B cell (primary cell): ENCODE measurements around the gene CLASRP. TPM values are rescaled to one million over a fixed set of nuclear protein-coding genes. Genes with fewer than 3 reads are reported as not detected.

ENCODE experiments used
- ATAC-seq: fragments of 200-7000 bp; cut with Tn5 transposase; one replicate; pipeline ENCODE4 v1.10.0; 2021; ENCODE audit warnings: low read depth, mild to moderate bottlenecking, moderate number of reproducible peaks, moderate library complexity
- CTCF ChIA-PET: fragments of 350-600 bp; sonication (Branson Sonifier 250); formaldehyde crosslinking; loops from one replicate; lab custom pipeline; 2021; ENCODE audit warnings: antibody characterized with exemption, inconsistent platforms; lab: Charles Lee
- POLR2A ChIA-PET: fragments of 350-600 bp; sonication (Branson Sonifier 250); formaldehyde crosslinking; loops from one replicate; lab custom pipeline; 2021; ENCODE audit warnings: antibody characterized with exemption; lab: Charles Lee
- DNase-seq: peaks from one replicate; pipeline ENCODE4 v3.0.0; 2013
- H2AFZ ChIP-seq: 2 replicates; pipeline ENCODE4 v1.6.1; 2012; ENCODE audit warnings: mild to moderate bottlenecking, low read depth, low read length; ENCODE audit not compliant: insufficient read depth, poor library complexity, severe bottlenecking
- H3K27ac ChIP-seq, 2 donors: 1 replicate in 1 of 2; 2 replicates in 1 of 2; pipeline ENCODE4 v1.5.1; 2012 to 2013; ENCODE audit warnings: low read length in 2 of 2, mild to moderate bottlenecking in 2 of 2, moderate library complexity in 1 of 2
- H3K27me3 ChIP-seq, 4 experiments: fragments of 200-600 bp in 1 of 4; sonication (generic) in 1 of 4; replicated peaks in 1 of 4; 1 replicate in 2 of 4; 2 replicates in 2 of 4; pipeline versions ENCODE4 v1.6.1 to v1.7.0; 2013 to 2016; ENCODE audit warnings: low read length in 3 of 4, mild to moderate bottlenecking in 2 of 4, mixed read lengths in 1 of 4, moderate library complexity in 1 of 4; ENCODE audit not compliant: insufficient read depth in 4 of 4, control insufficient read depth in 3 of 4; ENCODE audit errors: control extremely low read depth in 1 of 4
- H3K36me3 ChIP-seq, 2 experiments: replicated peaks in 1 of 2; 1 replicate in 1 of 2; 2 replicates in 1 of 2; pipeline versions ENCODE4 v1.6.1 to v1.7.1; 2013; ENCODE audit warnings: low read length in 1 of 2; ENCODE audit not compliant: insufficient read depth in 2 of 2, control insufficient read depth in 1 of 2; ENCODE audit errors: control extremely low read depth in 1 of 2, extremely low read depth in 1 of 2
- H3K4me1 ChIP-seq, 2 donors: fragments of 200-600 bp in 1 of 2; sonication (generic) in 1 of 2; 1 replicate in 1 of 2; 2 replicates in 1 of 2; pipeline versions ENCODE4 v1.5.1 to v1.6.1; 2013 to 2017; ENCODE audit warnings: low read length in 2 of 2; ENCODE audit not compliant: control insufficient read depth in 2 of 2, insufficient read depth in 2 of 2
- H3K4me2 ChIP-seq: replicated peaks from 2 replicates; pipeline ENCODE3; 2012; ENCODE audit warnings: mild to moderate bottlenecking, low read depth, low read length; ENCODE audit not compliant: poor library complexity, severe bottlenecking
- H3K4me3 ChIP-seq, 5 experiments: fragments of 200-600 bp in 1 of 5; sonication (generic) in 1 of 5; 1 replicate in 3 of 5; 2 replicates in 2 of 5; pipeline versions ENCODE4 v1.5.1 to v1.7.0; 2011 to 2016; ENCODE audit warnings: low read length in 4 of 5, mild to moderate bottlenecking in 4 of 5, low read depth in 2 of 5, control low read depth in 1 of 5, moderate library complexity in 1 of 5; ENCODE audit not compliant: insufficient read depth in 1 of 5; ENCODE audit errors: control extremely low read depth in 1 of 5, extremely low read depth in 1 of 5
- H3K79me2 ChIP-seq: fragments of 200-600 bp; sonication (generic); one replicate; pipeline ENCODE4 v1.6.0; 2016; ENCODE audit warnings: low read length; ENCODE audit not compliant: control insufficient read depth, insufficient read depth
- H3K9ac ChIP-seq: fragments of 200-600 bp; sonication (generic); 2 replicates; pipeline ENCODE4 v1.6.1; 2017; ENCODE audit warnings: mild to moderate bottlenecking, low read length, moderate library complexity
- H3K9me3 ChIP-seq, 3 donors: one replicate each; pipeline versions ENCODE4 v1.6.1 to v1.7.1; 2013; ENCODE audit warnings: low read length in 2 of 3; ENCODE audit not compliant: control insufficient read depth in 2 of 3, insufficient read depth in 1 of 3; ENCODE audit errors: control extremely low read depth in 1 of 3
- H4K20me1 ChIP-seq: 2 replicates; pipeline ENCODE4 v1.6.0; 2012; ENCODE audit warnings: mild to moderate bottlenecking, low read length; ENCODE audit not compliant: insufficient read depth, control insufficient read depth, poor library complexity, severe bottlenecking
- H3K27ac Mint-ChIP-seq: one replicate; pipeline ENCODE4 v1.8.0; 2021; ENCODE audit warnings: mixed read lengths
- H3K27me3 Mint-ChIP-seq: one replicate; pipeline ENCODE4 v1.8.0; 2021; ENCODE audit warnings: mixed read lengths
- H3K4me1 Mint-ChIP-seq: one replicate; pipeline ENCODE4 v1.8.0; 2021; ENCODE audit warnings: mixed read lengths
- H3K4me3 Mint-ChIP-seq: one replicate; pipeline ENCODE4 v1.8.0; 2021; ENCODE audit warnings: mixed read lengths
- H3K9me3 Mint-ChIP-seq: one replicate; pipeline ENCODE4 v1.8.0; 2022; ENCODE audit warnings: mixed read lengths; ENCODE audit not compliant: insufficient read depth
- CTCF ChIP-seq: fragments of 200-600 bp; IDR thresholded peaks from one replicate; pipeline ENCODE4 v1.8.0; 2022; ENCODE audit warnings: antibody characterized with exemption, mild to moderate bottlenecking
- EZH2 ChIP-seq: IDR thresholded peaks from 2 replicates; pipeline ENCODE4 v1.6.1; 2012; ENCODE audit warnings: borderline replicate concordance, low read depth, mild to moderate bottlenecking, moderate library complexity, low read length; ENCODE audit not compliant: insufficient read depth, poor library complexity, severe bottlenecking
- WGBS: methylation state at CpG from one replicate; pipeline ENCODE4 v1.1.5; 2013; ENCODE audit warnings: missing lambda C conversion rate; ENCODE audit not compliant: insufficient coverage; 5-methylcytosine and 5-hydroxymethylcytosine counted together
- intact Hi-C: fragments of 100-400 bp; cut with micrococcal nuclease; formaldehyde crosslinking; loops from one replicate; pipeline ENCODE4 v1.10.0; 2022
- polyA plus RNA-seq: library from polyadenylated mRNA; depleted of rRNA; stranded (reverse); fragments of >200 nt; gene quantifications from 2 replicates; pipeline ENCODE4 v1.2.3, GENCODE V29; 2012
- total RNA-seq, 2 donors: library from RNA; stranded (reverse); fragments of 120-200 nt in 1 of 2; gene quantifications; 1 replicate in 1 of 2; 2 replicates in 1 of 2; pipeline versions ENCODE4 v1.2.3 to v1.2.4, GENCODE V29; 2013 to 2022

CLASRP gene
- total and polyA plus RNA-seq, 2 donors (not counting 1 experiment from before 2014, with no cell fraction given): 234 to 285 TPM

GRCh38 chr19:45070861-45071544, 32.2 kb downstream of the CLASRP start:
- ATAC-seq: no peak
- Histone ChIP-seq H3K27me3 (no peaks in the 10 kb centered on the region), H3K9ac (no peak overlapping the region), H3K79me2 (peaks cover 37% of the 10 kb centered on the region), H3K36me3 (peaks cover 0 to 77% of the 10 kb centered on the region in 2 experiments), H3K9me3 (no peaks in the 10 kb centered on the region), H3K4me2 (no peak overlapping the region), H3K4me1 (peaks cover 10 to 28% of the 10 kb centered on the region in 2 donors), H3K27ac (no peak overlapping the region), H4K20me1 (peaks cover 92% of the 10 kb centered on the region), H2AFZ (no peak overlapping the region), H3K4me3 (no peak overlapping the region)
- Mint-ChIP-seq H3K27me3 (no peaks in the 10 kb centered on the region), H3K27ac (peak overlapping the region; percentile 41), H3K4me3 (no peak overlapping the region), H3K9me3 (no peaks in the 10 kb centered on the region), H3K4me1 (peaks cover 39% of the 10 kb centered on the region)
- no peak for DNase-seq
- POLR2A ChIA-PET: no interaction called here
- TF ChIP-seq CTCF (no peak), EZH2 (no peak)
- CTCF ChIA-PET: interaction anchor here (1.0 kb wide), 1 partner anchor 22 kb away, joined by 3 read pairs; no protein-coding TSS in a partner anchor
- intact Hi-C loops: no loop called here
- WGBS: 88% methylated on average over 10 of the region's 19 CpGs

- intact Hi-C loops: no loop called here
- H3K4me3 ChIP-seq: no peak overlapping the region
- no peaks in the 10 kb centered on the region for H3K27me3 ChIP-seq
- CTCF ChIA-PET: no interaction called here
- H3K79me2 ChIP-seq: peaks cover 36% of the 10 kb centered on the region
- POLR2A ChIA-PET: interaction anchor here (1.1 to 1.7 kb wide), 2 partner anchors 20 to 71 kb away, joined by 3 read pairs; no protein-coding TSS in a partner anchor
- H3K36me3 ChIP-seq: peaks cover 0 to 75% of the 10 kb centered on the region in 2 experiments
- peaks cover 11 to 30% of the 10 kb centered on the region in 2 donors for H3K4me1 ChIP-seq
- WGBS: 95% methylated on average over 25 of the region's 25 CpGs
- no peak overlapping the region for H3K9ac ChIP-seq
- H3K9me3 ChIP-seq: no peaks in the 10 kb centered on the region
- no peak for TF ChIP-seq CTCF
- TF ChIP-seq EZH2: no peak
- no peak overlapping the region for H2AFZ ChIP-seq
- H3K9me3 Mint-ChIP-seq: no peaks in the 10 kb centered on the region
- no peak overlapping the region for H3K4me3 Mint-ChIP-seq
- H4K20me1 ChIP-seq: peaks cover 86% of the 10 kb centered on the region
- DNase-seq (no peak), ATAC-seq (no peak)
- H3K27ac ChIP-seq: no peak overlapping the region
- no peak overlapping the region for H3K4me2 ChIP-seq
- H3K27me3 Mint-ChIP-seq: no peaks in the 10 kb centered on the region
- H3K4me1 Mint-ChIP-seq: peaks cover 41% of the 10 kb centered on the region
- H3K27ac Mint-ChIP-seq: peak overlapping the region; percentile 41
These were observed 32.7 kb downstream of the CLASRP start for GRCh38 chr19:45071545-45071938.
